Spleen (tissue), 7 donors: ENCODE results near the gene RAPGEF4.

Source experiments
- CTCF ChIP-seq, 11 experiments: fragments of 200-600 bp in 7 of 11; fragments of 450-650 bp in 4 of 11; sonication (generic) in 4 of 11; IDR thresholded peaks in 8 of 11; conservative IDR thresholded peaks in 3 of 11; 1 replicate in 7 of 11; 2 replicates in 4 of 11; pipeline versions ENCODE4 v1.4.0 to v1.8.0; 2016 to 2021; ENCODE audit warnings: antibody characterized with exemption in 11 of 11, inconsistent platforms in 4 of 11, mild to moderate bottlenecking in 1 of 11
- POLR2A ChIP-seq, 3 donors: fragments of 450-650 bp; IDR thresholded peaks; one replicate each; pipeline ENCODE4 v1.5.1; 2017; ENCODE audit warnings: antibody characterized with exemption in 3 of 3, mild to moderate bottlenecking in 1 of 3
- donor health status: DM: no; HTN: no; CAD: no; lungs with moderate emphysema.
- donor health status: DM: no; HTN: no; CAD: no.
- donor health status: DM: no; HTN: no; CAD: no.

- TF ChIP-seq CTCF (IDR thresholded peaks at IDR 0.05 in 8 of 11, conservative IDR thresholded peaks at IDR 0.05 in 3 of 11) (no peak), POLR2A (IDR thresholded peaks at IDR 0.05) (no peak)
Measured at GRCh38 chr2:172859581-172860335, 124.1 kb downstream of the RAPGEF4 start.
